GM21390 (cell line): ENCODE measurements around the gene CLEC16A.
A peak's percentile ranks its signal among the peaks of the same experiment; 100 is the strongest.
"Not testable (repeated sequence)": the region's sequence is repeated elsewhere in the genome, so short reads cannot be mapped to it uniquely, and the experiment has no call there.

Experiments used
- ATAC-seq: cut with Tn5 transposase; IDR thresholded peaks from one replicate; pipeline ENCODE4 v1.9.1; 2021; ENCODE audit not compliant: unreplicated experiment

Gene CLEC16A

GRCh38 chr16:10939649-10940234, 4.6 kb upstream of the CLEC16A start:
- ATAC-seq, result no peak

- no peak for ATAC-seq
These were observed 3.8 kb upstream of the CLEC16A start for GRCh38 chr16:10940501-10941079.

GRCh38 chr16:10941127-10941933, 3.0 kb upstream of the CLEC16A start:
- no peak for ATAC-seq

DNA sequence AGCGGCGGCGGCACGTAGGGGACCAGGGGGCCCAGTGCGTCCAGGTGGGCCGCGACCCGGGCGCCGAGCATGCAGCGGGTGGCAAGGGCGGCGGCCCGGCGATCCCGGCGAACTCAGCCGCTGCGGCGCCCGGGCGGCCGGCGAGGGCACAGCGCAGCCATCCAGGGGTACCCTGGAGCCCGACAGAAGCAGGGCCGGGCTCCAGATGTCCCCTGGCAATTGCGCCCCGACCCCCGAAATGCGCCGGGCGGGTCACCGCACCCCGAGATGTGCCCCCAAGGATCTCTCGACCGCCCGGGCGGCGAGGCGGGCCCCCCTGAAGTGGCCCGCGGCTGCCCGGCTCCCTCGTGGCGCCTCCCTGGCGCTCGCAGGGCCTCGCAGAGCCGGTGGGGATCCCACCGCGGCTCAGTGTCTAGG, 2.4 kb upstream of the CLEC16A start:
- ATAC-seq, result not testable (repeated sequence)

DNA sequence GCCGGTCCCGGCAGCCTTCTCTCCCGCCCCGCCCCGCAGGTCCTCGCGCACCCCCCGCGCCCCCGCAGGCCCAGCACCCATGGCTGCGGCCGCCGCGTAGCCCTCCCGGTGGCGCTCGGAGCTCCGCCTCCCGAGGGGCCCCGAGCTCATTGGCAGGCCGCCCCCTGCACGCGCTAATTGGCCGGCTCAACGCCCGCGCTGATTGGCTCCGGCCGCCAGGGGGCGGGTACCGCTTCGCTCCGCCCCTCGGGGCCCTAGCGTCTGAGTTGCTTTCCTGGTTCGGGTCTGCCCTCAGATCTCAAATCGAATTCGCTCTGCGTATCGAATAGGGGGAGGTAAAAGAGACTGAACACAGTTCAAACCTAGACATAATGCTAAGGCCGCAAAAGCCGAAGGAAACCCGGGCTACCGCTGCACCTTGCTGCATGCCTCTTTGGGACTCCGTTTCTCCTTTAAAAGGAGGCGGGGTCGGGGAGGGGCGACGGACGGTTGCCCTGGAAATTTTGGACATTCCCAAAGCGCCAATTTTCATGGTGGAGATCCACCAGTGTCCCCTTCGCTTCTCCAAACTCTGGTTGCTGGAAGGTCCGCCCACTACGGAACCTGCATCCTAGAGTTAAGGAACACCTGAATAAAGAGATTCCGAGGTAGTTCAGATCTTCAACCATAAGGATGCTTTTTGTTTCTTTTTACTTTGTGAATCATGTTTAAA, 1.9 kb upstream of the CLEC16A start, which contains the start of gene DEXI:
DEXI (minus strand) TSS at position 117 of the 712 bp plus-strand sequence. CDS start 463 bp downstream, outside the sequence.
- peak; percentile 59 for ATAC-seq

DNA sequence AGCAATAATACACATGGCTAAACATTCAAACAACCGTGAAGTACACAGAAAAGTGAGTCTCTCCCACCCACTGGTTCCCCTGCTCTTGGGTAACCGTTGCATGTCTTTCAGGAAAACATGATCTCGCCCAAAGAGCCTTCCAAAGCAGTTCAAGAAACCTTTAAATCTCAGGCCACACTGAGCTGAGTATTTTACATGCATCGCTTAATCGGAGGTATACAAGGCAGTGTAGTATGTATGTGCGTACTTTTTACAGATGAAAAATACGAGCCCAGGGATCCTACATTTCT, 1.4 kb upstream of the CLEC16A start:
- ATAC-seq, result no peak

GRCh38 chr16:10945065-10945787, 862 bp downstream of the CLEC16A start:
- ATAC-seq, result no peak

DNA sequence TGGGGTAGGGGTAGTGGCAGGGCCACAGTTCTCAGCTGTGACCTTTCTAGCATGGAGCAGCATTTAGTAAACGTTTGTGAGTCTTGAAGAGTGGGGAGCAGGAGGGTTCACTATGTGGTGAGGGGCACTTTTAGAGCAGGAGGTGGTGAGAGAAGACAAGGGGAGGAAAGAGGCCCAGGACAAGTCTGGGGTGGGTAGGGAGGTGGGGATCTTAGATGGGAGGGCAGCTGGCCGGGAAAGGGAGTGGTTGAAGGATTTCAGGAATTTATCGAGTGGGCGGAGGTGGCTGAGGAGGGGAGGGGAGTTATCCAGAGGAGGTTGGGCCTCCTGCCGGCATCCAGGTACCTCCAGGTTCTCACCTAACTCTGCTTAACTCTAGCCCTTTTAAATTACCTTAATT, 1.9 kb downstream of the CLEC16A start:
- no peak for ATAC-seq

- ATAC-seq, result no peak
These were observed 2.9 kb downstream of the CLEC16A start for GRCh38 chr16:10947211-10947787.

DNA sequence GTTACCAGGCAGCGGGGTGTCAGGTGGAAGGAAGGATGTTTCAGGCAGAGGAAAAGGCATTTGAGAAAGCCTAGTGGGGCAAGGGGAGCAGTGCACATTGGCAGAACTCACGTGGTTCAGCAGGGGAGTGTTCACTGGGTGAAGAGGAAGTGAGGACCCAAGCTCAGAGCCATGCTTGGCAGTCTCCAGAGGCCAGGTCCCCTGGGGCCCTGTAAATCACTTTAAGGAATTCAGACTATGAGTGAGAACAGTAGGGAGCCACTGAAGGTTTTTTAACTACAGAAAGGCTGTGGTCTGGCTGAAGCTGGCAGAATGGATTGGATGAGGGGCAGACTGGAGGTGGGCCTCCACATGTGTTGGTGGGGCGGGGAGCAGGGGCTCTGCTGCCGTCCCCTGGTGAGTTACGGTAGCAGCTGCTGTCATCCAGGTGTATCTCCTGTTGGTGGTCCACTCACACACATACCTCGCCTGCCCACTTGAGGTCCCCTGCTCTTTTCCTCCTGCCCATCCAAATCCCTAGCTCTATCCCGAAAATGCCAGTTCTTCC, 5.1 kb downstream of the CLEC16A start:
- ATAC-seq, result peak; percentile 74

GRCh38 chr16:10950393-10950792, 6.0 kb downstream of the CLEC16A start:
- no peak for ATAC-seq

DNA sequence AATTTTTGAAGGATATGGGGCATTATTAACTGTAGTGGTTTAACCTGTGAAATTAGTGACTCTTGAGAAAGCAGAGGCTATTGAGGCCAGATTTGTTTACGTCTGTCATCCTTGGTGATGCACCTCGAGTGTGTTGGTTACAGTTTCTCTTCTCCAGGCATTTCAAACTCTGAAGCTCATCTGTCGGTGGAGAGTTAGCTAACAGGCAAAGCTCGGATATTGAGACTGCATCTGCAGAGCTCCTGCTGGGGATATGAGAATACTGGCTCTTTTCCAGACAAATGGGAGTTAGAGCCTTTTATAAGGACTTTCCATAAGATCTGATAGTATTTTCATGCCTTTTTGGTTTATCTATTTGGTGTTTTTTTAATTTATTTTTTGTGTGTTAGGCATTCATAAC, 6.7 kb downstream of the CLEC16A start:
- no peak for ATAC-seq

GRCh38 chr16:10954903-10955302, 10.5 kb downstream of the CLEC16A start:
- no peak for ATAC-seq

DNA sequence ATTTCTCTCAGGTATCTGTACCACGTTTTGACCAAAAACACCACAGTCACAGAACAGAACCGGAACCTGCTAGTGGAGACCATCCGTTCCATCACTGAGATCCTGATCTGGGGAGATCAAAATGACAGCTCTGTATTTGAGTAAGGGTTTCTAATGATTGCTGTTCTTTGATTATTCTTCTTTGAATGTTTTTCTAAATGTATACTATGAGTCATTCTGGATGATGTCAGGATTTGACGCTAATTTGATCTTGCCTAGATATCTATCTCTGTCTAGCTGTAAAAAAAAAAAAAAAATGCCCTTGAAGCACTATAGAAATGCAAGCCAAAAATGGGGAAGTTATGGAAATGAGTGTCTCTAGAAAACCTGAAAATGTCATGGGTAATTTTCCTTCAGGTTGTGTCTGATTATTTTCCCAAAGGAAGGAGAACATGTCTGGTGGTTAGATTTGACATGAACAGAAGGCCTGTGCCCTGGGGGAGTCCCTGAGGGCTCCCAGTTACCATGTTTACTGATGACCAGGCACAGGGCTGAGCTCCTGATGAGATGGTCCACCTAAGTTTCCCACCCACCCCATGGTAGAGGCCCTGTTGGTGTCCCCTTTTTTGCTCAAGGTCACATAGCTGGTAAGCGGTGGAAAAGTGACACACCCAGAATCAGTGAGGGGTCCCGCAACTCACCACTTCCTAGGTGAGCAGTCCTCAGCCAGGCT, 13.6 kb downstream of the CLEC16A start:
- no peak for ATAC-seq

GRCh38 chr16:10959161-10959560, 14.8 kb downstream of the CLEC16A start:
- ATAC-seq, result no peak

DNA sequence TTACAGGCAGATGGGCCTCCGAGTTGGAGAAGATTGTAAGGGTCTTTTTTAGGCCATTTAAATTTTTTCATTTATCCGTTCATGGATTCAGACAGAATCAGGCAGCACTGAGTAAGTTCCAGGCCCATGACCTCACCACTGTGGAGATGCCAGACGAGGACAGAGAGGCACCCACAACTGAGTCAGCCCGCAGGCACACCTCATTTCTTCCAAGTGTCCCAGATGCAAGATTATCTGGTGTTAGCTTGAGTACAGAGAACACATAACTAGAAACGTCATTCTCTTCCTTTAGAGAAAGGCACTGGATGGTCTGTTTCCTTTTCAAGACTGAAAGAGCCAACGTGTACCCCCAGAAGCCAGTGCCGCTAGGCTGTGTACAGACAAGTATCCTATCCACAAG, 16.9 kb downstream of the CLEC16A start:
- no peak for ATAC-seq

- no peak for ATAC-seq
These were observed 19.9 kb downstream of the CLEC16A start for GRCh38 chr16:10964039-10964890.

DNA sequence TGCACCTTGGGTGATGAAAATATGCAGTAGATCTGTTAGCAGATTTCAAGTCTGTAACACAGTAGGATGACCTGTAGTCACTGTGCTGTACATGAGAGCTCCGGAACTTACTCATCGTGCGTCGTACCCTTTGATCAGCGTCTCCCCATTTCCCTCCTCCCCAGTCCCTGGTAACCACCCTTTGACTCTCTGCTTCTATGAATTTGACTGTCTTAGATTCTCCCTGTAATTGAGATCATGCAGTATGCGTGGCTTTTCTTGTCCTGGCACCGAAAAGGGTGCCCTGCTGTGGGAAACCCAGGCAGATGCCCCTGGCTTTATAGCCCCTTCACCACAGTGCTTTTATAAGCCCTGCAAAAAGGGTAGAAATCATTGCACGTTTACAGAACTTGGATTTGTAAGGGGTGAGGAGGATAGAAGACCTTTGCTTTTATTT, 20.5 kb downstream of the CLEC16A start:
- peak; percentile 46 for ATAC-seq
